HUES64 (cell line): ENCODE results near the gene ILDR1.

Source experiments
- H3K27ac ChIP-seq: 2 replicates; pipeline ENCODE4 v1.7.0; 2013; ENCODE audit warnings: low read depth, low read length, inconsistent platforms
- H3K27me3 ChIP-seq: 2 replicates; pipeline ENCODE4 v1.6.1; 2013; ENCODE audit warnings: mild to moderate bottlenecking, low read length; ENCODE audit not compliant: insufficient read depth
- H3K36me3 ChIP-seq: 2 replicates; pipeline ENCODE4 v1.6.1; 2013; ENCODE audit warnings: mild to moderate bottlenecking, low read length; ENCODE audit not compliant: insufficient read depth
- H3K4me1 ChIP-seq: 2 replicates; pipeline ENCODE4 v1.6.1; 2013; ENCODE audit warnings: mild to moderate bottlenecking, low read length, moderate library complexity; ENCODE audit not compliant: insufficient read depth
- H3K4me3 ChIP-seq: 2 replicates; pipeline ENCODE4 v1.5.1; 2013; ENCODE audit warnings: mild to moderate bottlenecking, low read length, moderate library complexity
- H3K9ac ChIP-seq: 2 replicates; pipeline ENCODE4 v1.6.1; 2013; ENCODE audit warnings: mild to moderate bottlenecking, low read depth, low read length
- H3K9me3 ChIP-seq: 2 replicates; pipeline ENCODE4 v1.6.1; 2013; ENCODE audit warnings: low read depth, low read length; ENCODE audit not compliant: insufficient read depth
- WGBS: fragments of 150-250, 120-280 bp; methylation state at CpG from one replicate; pipeline ENCODE4 v1.1.7; 2013; ENCODE audit warnings: missing lambda C conversion rate; 5-methylcytosine and 5-hydroxymethylcytosine counted together

ILDR1 gene

DNA sequence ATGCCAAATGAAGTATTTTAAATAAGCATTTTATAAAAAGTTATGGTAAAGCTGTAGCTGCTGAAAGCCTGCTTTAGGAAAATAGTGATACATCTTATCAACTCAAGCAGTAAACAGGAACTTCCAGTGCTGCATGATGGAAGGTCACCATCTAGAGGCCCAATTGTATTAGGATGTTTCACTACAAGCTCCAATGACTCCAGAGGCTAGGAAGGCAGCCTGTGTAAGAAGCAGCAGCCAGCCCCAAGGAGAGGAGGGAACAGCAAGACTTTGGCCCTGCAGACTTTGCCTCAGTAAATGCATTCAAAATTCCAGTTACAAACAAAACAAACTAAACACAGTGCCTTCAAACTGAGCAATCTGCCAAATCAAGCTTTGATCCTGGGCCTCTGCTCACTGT, 32.1 kb downstream of the ILDR1 start:
- H3K27ac ChIP-seq = no peak overlapping the region
- H3K4me3 ChIP-seq = no peak overlapping the region
- no peaks in the 10 kb centered on the region for H3K36me3 ChIP-seq
- no peaks in the 10 kb centered on the region for H3K27me3 ChIP-seq
- no peaks in the 10 kb centered on the region for H3K4me1 ChIP-seq
- no peaks in the 10 kb centered on the region for H3K9me3 ChIP-seq
- H3K9ac ChIP-seq = no peak overlapping the region

GRCh38 chr3:121988146-121988545, 33.9 kb downstream of the ILDR1 start:
- Histone ChIP-seq H3K27me3 (no peaks in the 10 kb centered on the region), H3K27ac (no peak overlapping the region), H3K36me3 (no peaks in the 10 kb centered on the region), H3K4me3 (no peak overlapping the region), H3K4me1 (no peaks in the 10 kb centered on the region), H3K9me3 (peaks cover 9% of the 10 kb centered on the region; the same call in 1 of the 2 replicates), H3K9ac (no peak overlapping the region)
- 87% methylated on average over 2 of the region's 2 CpGs for WGBS

DNA sequence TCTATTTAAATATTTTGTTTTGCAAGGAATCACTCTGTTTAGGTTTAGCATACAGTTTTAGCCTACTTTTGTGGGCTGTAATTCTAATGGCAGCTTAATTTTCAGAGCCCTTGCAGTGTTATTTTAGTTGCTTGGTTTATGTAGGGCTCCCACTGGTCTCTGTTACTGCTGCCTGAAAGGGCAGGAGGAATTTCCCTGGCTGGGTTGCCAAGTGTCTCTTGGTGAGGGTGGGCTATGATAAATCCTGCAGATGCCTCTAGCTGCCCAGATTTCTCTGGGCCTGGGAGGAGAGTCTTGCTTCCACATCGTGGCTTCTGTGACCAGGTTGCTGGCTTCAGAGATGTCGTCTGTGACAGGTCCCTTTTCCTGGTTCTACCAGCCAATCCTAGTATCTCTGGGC, 36.2 kb downstream of the ILDR1 start:
- no peaks in the 10 kb centered on the region for H3K27me3 ChIP-seq
- H3K36me3 ChIP-seq = no peaks in the 10 kb centered on the region
- H3K4me3 ChIP-seq = no peak overlapping the region
- H3K27ac ChIP-seq = no peak overlapping the region
- peaks cover 12% of the 10 kb centered on the region; the same call in 1 of the 2 replicates for H3K9me3 ChIP-seq
- 95% methylated on average over 2 of the region's 2 CpGs for WGBS
- no peaks in the 10 kb centered on the region for H3K4me1 ChIP-seq
- H3K9ac ChIP-seq = no peak overlapping the region

- 91% methylated on average over 2 of the region's 2 CpGs for WGBS
- no peak overlapping the region for H3K27ac ChIP-seq
- no peaks in the 10 kb centered on the region for H3K4me1 ChIP-seq
- no peak overlapping the region for H3K9ac ChIP-seq
- no peaks in the 10 kb centered on the region for H3K36me3 ChIP-seq
- no peaks in the 10 kb centered on the region for H3K27me3 ChIP-seq
- no peak overlapping the region for H3K4me3 ChIP-seq
- peaks cover 12% of the 10 kb centered on the region; the same call in 1 of the 2 replicates for H3K9me3 ChIP-seq
Observed at GRCh38 chr3:121981473-121981872, 40.6 kb downstream of the ILDR1 start.

DNA sequence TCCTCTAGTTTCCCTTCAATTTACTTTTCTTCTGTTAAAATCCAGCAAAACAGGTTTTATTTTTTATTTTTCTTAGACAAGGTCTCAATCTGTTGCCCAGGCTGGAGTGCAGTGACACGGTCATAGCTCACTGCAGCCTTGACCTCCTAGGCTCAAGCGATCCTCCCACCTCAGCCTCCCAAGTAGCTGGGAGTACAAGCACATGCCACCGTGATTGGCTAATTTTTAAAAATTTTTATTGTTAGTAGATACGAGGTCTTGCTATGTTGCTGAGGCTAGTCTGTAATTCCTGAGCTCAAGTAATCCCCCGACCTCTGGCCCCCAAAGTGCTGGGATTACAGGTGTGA, 41.6 kb downstream of the ILDR1 start:
- Histone ChIP-seq H3K9me3 (peaks cover 12% of the 10 kb centered on the region; the same call in 1 of the 2 replicates), H3K4me3 (no peak overlapping the region), H3K27ac (no peak overlapping the region), H3K9ac (no peak overlapping the region), H3K27me3 (no peaks in the 10 kb centered on the region), H3K36me3 (no peaks in the 10 kb centered on the region), H3K4me1 (no peaks in the 10 kb centered on the region)
- 96% methylated on average over 5 of the region's 5 CpGs for WGBS

- Histone ChIP-seq H3K9me3 (peaks cover 17% of the 10 kb centered on the region; the same call in 1 of the 2 replicates), H3K4me1 (no peaks in the 10 kb centered on the region), H3K27ac (no peak overlapping the region), H3K9ac (no peak overlapping the region), H3K4me3 (no peak overlapping the region), H3K36me3 (no peaks in the 10 kb centered on the region), H3K27me3 (no peaks in the 10 kb centered on the region)
Observed at GRCh38 chr3:121979734-121980449, 42.2 kb downstream of the ILDR1 start.

DNA sequence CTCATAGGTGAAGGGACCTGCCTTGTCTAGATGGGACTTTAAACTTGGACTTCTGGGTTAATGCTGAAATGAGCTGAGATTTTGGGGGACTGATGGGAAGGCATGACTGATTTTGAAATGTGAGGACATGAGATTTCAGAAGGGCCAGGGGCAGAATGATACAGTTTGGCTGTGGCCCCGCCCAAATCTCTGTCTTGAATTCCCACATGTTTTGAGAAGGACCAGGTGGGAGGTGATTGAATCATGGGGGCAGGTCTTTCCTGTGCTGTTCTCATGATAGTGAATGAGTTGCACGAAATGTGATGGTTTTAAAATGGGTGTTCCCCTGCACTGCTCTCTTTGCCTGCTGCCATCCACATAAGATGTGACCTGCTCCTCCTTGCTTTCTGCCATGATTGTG, 42.8 kb downstream of the ILDR1 start:
- H3K27me3 ChIP-seq = no peaks in the 10 kb centered on the region
- H3K9ac ChIP-seq = no peak overlapping the region
- peaks cover 24% of the 10 kb centered on the region for H3K9me3 ChIP-seq
- 91% methylated on average over 2 of the region's 2 CpGs for WGBS
- H3K4me3 ChIP-seq = no peak overlapping the region
- no peaks in the 10 kb centered on the region for H3K36me3 ChIP-seq
- H3K27ac ChIP-seq = no peak overlapping the region
- no peaks in the 10 kb centered on the region for H3K4me1 ChIP-seq

- no CpG with 5 or more reads among the region's 1 CpG for WGBS
- Histone ChIP-seq H3K4me1 (no peaks in the 10 kb centered on the region), H3K27ac (no peak overlapping the region), H3K36me3 (no peaks in the 10 kb centered on the region), H3K4me3 (no peak overlapping the region), H3K9ac (no peak overlapping the region), H3K9me3 (peaks cover 16% of the 10 kb centered on the region), H3K27me3 (no peaks in the 10 kb centered on the region)
Observed at GRCh38 chr3:121976727-121977126, 45.3 kb downstream of the ILDR1 start.

DNA sequence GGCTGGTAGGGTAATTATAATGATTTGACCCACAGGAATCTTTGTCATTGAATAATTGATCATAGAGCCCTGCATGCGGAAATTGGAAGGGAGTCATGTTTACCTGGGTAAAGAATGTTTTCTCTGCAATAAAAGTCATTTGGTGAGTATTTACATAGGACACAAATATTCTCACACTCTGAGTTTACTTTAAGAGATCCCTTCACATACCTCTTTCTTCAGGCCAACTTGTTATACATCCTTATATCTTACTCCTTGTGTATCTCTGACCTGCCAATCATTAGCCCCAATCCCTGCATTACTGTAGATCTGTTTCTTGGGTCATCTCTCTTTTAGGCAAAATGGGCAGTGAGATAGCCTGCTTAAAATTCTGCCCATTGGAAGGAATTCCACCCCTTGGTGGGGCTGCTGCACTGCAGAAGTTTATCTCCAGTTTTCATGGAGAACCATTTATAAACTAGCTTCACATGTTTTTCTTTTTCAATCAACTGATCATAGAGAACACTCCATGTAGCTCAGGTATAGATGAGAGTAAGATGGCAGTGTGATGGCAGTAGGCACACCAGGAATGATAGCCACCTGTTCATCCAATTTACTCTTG, 46.2 kb downstream of the ILDR1 start:
- H3K4me3 ChIP-seq = no peak overlapping the region

GRCh38 chr3:121974601-121975111, 47.4 kb downstream of the ILDR1 start:
- H3K9me3 ChIP-seq = peaks cover 16% of the 10 kb centered on the region
- H3K36me3 ChIP-seq = no peaks in the 10 kb centered on the region
- no peaks in the 10 kb centered on the region for H3K4me1 ChIP-seq
- no peak overlapping the region for H3K27ac ChIP-seq
- no peak overlapping the region for H3K9ac ChIP-seq
- 97% methylated on average over 2 of the region's 2 CpGs for WGBS
- no peak overlapping the region for H3K4me3 ChIP-seq
- H3K27me3 ChIP-seq = no peaks in the 10 kb centered on the region

More for the DNA sequence above, 46.2 kb downstream of the ILDR1 start:
- no peak overlapping the region for H3K9ac ChIP-seq
- H3K36me3 ChIP-seq = no peaks in the 10 kb centered on the region
- no peak overlapping the region for H3K27ac ChIP-seq
- H3K4me1 ChIP-seq = no peaks in the 10 kb centered on the region
- no peaks in the 10 kb centered on the region for H3K27me3 ChIP-seq
- peaks cover 16% of the 10 kb centered on the region for H3K9me3 ChIP-seq
- 95% methylated on average over 1 of the region's 1 CpG for WGBS

- Histone ChIP-seq H3K9ac (no peak overlapping the region), H3K36me3 (no peaks in the 10 kb centered on the region), H3K4me3 (no peak overlapping the region), H3K27ac (no peak overlapping the region), H3K9me3 (peaks cover 12% of the 10 kb centered on the region), H3K4me1 (no peaks in the 10 kb centered on the region), H3K27me3 (no peaks in the 10 kb centered on the region)
- WGBS = no CpG with 5 or more reads among the region's 1 CpG
Observed at GRCh38 chr3:121970047-121970446, 52.0 kb downstream of the ILDR1 start.
